SK-N-SH treated with all-trans-retinoic acid at 6 μM for 48 hours (cell line): Measurements from ENCODE around the gene HOXB4.

ENCODE experiments used
- ATAC-seq: fragments of 200-7000 bp; cut with Tn5 transposase; 3 replicates; pipeline ENCODE4 v1.9.1; 2020; ENCODE audit warnings: mild to moderate bottlenecking, moderate library complexity
- BACH2 ChIP-seq: fragments of 250-450 bp; sonication (Bioruptor Pico); IDR thresholded peaks from 2 replicates; pipeline ENCODE4 v1.9.0; 2021; ENCODE audit warnings: mild to moderate bottlenecking, borderline replicate concordance
- ESRRG ChIP-seq: fragments of 250-450 bp; sonication (Bioruptor Pico); IDR thresholded peaks from 2 replicates; pipeline ENCODE4 v1.6.1; 2021; ENCODE audit warnings: mild to moderate bottlenecking
- GLIS3 ChIP-seq: fragments of 250-450 bp; sonication (Bioruptor Pico); IDR thresholded peaks from 2 replicates; pipeline ENCODE4 v1.5.0; 2020; ENCODE audit warnings: mild to moderate bottlenecking, moderate library complexity
- ISL1 ChIP-seq: fragments of 250-450 bp; sonication (Bioruptor Pico); IDR thresholded peaks from 2 replicates; pipeline ENCODE4 v2.1.2; 2022; ENCODE audit warnings: mild to moderate bottlenecking, moderate library complexity
- OSR1 ChIP-seq: fragments of 250-450 bp; sonication (Bioruptor Pico); IDR thresholded peaks from 2 replicates; pipeline ENCODE4 v1.8.0; 2022; ENCODE audit warnings: moderate library complexity, mild to moderate bottlenecking, inconsistent platforms
- PPARA ChIP-seq: fragments of 250-450 bp; sonication (Bioruptor Pico); IDR thresholded peaks from 2 replicates; pipeline ENCODE4 v1.5.0; 2020; ENCODE audit warnings: mild to moderate bottlenecking, borderline replicate concordance
- SNAI2 ChIP-seq: fragments of 250-450 bp; sonication (Bioruptor Pico); IDR thresholded peaks from 2 replicates; pipeline ENCODE4 v1.5.0; 2020; ENCODE audit warnings: mild to moderate bottlenecking, moderate library complexity
- TCF4 ChIP-seq: fragments of 250-450 bp; sonication (Bioruptor Pico); IDR thresholded peaks from 2 replicates; pipeline ENCODE4 v1.8.0; 2021; ENCODE audit warnings: mild to moderate bottlenecking, moderate library complexity, borderline replicate concordance
- TOX ChIP-seq: fragments of 250-450 bp; sonication (Bioruptor Pico); IDR thresholded peaks from 2 replicates; pipeline ENCODE4 v1.8.0; 2021; ENCODE audit warnings: mild to moderate bottlenecking, moderate library complexity, borderline replicate concordance
- ZC3H10 ChIP-seq: fragments of 250-450 bp; sonication (Bioruptor Pico); IDR thresholded peaks from 2 replicates; pipeline ENCODE4 v1.5.1; 2021; ENCODE audit warnings: mild to moderate bottlenecking, moderate library complexity
- ZFP30 ChIP-seq: fragments of 450-650 bp; formaldehyde crosslinking; IDR thresholded peaks from 2 replicates; pipeline ENCODE4 v1.5.0; 2022; ENCODE audit warnings: mild to moderate bottlenecking, moderate library complexity
- ZNF565 ChIP-seq: fragments of 450-650 bp; formaldehyde crosslinking; conservative IDR thresholded peaks from 2 replicates; pipeline ENCODE4 v1.5.0; 2020; ENCODE audit warnings: low read depth, mild to moderate bottlenecking, moderate library complexity
- ZNF70 ChIP-seq: fragments of 450-650 bp; formaldehyde crosslinking; IDR thresholded peaks from 2 replicates; pipeline ENCODE4 v1.5.0; 2020; ENCODE audit warnings: mild to moderate bottlenecking, moderate library complexity
- ZNF8 ChIP-seq: fragments of 450-650 bp; formaldehyde crosslinking; IDR thresholded peaks from 2 replicates; pipeline ENCODE4 v1.5.0; 2020; ENCODE audit warnings: mild to moderate bottlenecking, moderate library complexity
- TF ChIP-seq, protein P1 (sequence below): fragments of 250-450 bp; sonication (Bioruptor Pico); IDR thresholded peaks from 2 replicates; pipeline ENCODE4 v1.5.1; 2020; ENCODE audit warnings: low read depth, mild to moderate bottlenecking, moderate library complexity
- TF ChIP-seq, protein P2 (sequence below): fragments of 250-450 bp; sonication (Bioruptor Pico); IDR thresholded peaks from 2 replicates; pipeline ENCODE4 v1.5.1; 2021; ENCODE audit warnings: mild to moderate bottlenecking, moderate library complexity
- TF ChIP-seq, protein P3 (sequence below): fragments of 250-450 bp; sonication (Bioruptor Pico); IDR thresholded peaks from 2 replicates; pipeline ENCODE4 v1.8.0; 2021; ENCODE audit warnings: low read depth, mild to moderate bottlenecking, moderate library complexity, borderline replicate concordance
- TF ChIP-seq, protein P4 (sequence below): fragments of 250-450 bp; sonication (Bioruptor Pico); IDR thresholded peaks from 2 replicates; pipeline ENCODE4 v1.8.0; 2020; ENCODE audit warnings: mild to moderate bottlenecking, moderate library complexity, borderline replicate concordance

The HOXB4 gene

DNA sequence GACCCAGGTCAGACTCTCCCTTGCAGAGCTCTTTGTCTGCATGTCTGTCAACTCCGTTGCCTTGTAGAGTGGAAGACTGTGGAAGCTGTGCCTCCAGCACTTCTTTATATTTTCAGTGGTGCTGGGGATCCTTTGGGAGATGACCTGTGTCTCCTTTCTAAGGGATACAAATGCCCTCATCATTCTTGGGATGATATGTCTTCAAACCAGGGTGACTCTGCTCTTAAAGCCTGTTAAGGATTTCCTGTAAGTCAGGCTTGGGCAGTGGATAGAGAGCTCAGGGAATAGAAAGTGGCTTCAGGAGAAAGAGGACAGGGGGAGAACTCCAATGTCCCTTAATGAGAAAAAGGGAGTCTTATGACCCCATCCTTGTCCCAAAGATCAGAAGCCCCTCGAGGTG is 10.4 kb upstream of the HOXB4 start (continued):
- TF ChIP-seq OSR1 (CRISPR knock-in tag) (no peak), GLIS3 (CRISPR knock-in tag) (no peak), ZNF8 (CRISPR knock-in tag) (no peak)
- TF ChIP-seq, protein P1, sequence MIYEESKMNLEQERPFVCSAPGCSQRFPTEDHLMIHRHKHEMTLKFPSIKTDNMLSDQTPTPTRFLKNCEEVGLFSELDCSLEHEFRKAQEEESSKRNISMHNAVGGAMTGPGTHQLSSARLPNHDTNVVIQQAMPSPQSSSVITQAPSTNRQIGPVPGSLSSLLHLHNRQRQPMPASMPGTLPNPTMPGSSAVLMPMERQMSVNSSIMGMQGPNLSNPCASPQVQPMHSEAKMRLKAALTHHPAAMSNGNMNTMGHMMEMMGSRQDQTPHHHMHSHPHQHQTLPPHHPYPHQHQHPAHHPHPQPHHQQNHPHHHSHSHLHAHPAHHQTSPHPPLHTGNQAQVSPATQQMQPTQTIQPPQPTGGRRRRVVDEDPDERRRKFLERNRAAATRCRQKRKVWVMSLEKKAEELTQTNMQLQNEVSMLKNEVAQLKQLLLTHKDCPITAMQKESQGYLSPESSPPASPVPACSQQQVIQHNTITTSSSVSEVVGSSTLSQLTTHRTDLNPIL (CRISPR knock-in tag): no peak
- TF ChIP-seq, all 23 proteins: peak for 0

DNA sequence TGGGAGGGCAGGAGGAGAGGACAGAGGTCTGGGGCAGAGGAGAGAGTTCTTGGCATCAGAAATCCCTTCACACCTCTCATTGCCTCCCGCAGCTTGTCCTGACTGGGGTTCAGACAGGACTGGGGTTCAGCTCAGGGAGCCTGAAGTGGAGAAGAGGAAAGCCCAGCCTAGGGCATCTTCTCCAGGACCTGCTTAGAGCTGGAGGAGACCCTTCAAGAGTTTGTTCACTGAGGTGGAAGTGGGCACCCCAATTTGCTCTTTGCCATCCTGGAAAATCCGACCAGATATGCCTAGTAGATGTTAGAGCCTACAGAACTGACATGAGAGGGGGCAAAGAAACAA is 9.9 kb upstream of the HOXB4 start:
- TF ChIP-seq ESRRG (CRISPR knock-in tag) (no peak), OSR1 (CRISPR knock-in tag) (no peak)

DNA sequence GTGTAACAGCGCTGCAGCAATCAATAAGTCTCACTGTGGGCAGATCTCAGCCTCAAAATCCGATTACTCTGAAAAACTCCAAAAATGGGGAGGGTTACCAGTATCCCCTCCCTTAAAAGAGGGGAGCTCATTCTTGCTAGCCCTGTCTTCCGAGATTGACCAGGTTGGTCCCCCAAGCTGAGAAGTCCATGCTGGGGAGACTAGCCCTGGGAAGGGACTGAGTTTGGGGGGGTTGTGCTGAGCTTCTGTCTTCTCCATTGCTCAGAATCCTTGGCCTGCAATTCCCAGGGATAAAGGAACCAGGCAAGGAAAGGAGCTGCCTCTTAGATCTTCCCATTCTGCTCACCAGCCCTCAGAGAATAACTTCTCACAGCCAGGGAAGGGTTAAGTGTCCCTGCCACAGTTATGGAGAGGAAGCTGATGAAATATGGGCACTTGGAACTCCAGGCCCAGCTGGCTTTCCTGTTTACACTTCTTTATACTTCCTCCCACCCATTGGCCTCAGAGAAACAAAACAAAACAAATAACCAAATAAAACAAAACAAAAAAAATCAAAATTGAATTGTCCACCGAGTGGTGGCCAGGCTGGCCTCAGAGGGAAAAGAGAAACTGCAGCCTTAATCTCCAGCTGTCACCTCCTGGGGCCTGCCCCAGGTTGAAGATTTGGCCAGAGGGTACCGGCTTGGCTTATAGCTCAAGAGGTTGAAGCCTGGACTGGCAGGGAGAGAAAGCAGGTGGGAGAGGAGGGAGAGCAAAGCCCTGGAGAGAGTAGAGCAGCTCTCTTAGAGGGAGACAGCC is 9.3 kb upstream of the HOXB4 start:
- no peak for ATAC-seq
- TF ChIP-seq ZNF70 (CRISPR knock-in tag) (no peak), ZC3H10 (CRISPR knock-in tag) (no peak), ZFP30 (CRISPR knock-in tag) (no peak), ZNF565 (CRISPR knock-in tag) (no peak), PPARA (no peak), GLIS3 (CRISPR knock-in tag) (no peak)
- TF ChIP-seq, protein P1 (CRISPR knock-in tag): no peak

More for the DNA sequence above, 9.9 kb upstream of the HOXB4 start:
- ATAC-seq: no peak

DNA sequence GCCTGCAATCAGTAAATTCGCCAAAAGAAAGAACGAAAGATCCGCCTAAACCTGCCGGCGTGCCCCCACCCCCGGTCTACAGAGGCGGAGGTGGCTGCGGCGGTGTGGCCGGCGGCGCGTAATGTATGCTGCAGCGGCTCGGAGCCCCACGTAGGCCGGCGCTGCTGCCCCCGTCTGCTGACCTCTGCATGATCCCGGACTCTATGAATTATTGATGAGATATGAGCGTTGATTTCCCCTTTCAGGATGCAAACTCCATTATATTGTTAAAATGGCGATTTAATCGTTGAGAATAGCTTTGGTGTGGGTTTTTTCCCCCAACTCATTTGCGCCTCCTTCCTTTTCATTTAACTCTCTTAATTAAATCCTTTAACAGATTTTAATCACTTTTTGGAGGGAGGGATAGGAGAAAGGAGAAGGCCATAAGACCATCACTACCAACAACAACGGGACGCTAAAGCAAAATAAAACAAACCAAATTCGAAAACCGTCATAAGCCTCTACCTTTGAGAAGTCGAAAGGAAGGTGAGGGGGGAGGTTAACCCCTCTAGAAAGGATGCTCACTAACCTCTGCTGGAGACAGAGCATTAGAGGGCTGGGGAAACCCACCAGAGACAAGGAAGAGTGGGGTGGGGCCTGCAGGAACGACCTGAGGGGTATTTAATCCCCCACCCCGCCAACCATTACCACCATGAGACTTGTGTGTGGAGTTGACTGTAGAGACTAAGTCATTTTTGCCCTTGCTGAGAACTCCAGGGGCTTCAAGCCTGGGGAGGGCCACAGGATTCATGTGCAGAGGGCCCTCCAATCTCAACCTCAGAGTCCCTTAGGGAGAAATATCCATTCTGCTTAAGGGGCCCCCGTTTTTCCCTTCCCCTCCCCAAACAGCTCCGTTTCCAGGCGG is 8.5 kb upstream of the HOXB4 start:
- no peak for ATAC-seq

DNA sequence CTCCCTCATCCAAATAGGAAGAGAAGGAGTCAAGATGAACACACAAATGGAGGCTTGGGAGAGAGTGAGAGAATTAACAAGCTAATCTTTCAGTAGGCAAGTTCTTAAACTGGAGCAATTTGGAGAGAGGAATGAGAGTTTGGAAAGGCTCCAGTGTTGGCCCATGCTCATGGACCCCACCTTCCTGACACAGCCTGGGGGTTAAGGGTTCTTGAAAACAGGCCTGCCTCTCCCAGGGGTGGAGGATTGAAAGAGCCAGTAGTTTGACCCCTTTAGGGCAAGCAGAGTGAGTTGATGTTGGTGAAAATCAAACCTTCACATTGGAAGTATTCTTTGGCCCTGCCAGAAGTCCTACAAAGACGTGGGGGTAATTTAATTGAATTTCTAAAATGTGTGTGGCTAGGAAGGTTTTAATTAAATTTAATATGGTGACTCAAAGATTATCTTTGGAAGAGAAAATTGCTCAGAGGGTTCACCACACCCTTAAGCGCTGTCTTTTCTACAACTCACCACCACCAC is 6.1 kb upstream of the HOXB4 start:
- ATAC-seq: no peak
- TF ChIP-seq PPARA: no peak
- TF ChIP-seq ZNF70 (CRISPR knock-in tag): no peak
- no peak for TF ChIP-seq BACH2 (CRISPR knock-in tag)
- TF ChIP-seq ISL1 (CRISPR knock-in tag): no peak
- TF ChIP-seq, protein P1 (CRISPR knock-in tag): no peak
- no peak for TF ChIP-seq ZC3H10 (CRISPR knock-in tag)
- TF ChIP-seq SNAI2 (CRISPR knock-in tag): no peak
- TF ChIP-seq, protein P2, sequence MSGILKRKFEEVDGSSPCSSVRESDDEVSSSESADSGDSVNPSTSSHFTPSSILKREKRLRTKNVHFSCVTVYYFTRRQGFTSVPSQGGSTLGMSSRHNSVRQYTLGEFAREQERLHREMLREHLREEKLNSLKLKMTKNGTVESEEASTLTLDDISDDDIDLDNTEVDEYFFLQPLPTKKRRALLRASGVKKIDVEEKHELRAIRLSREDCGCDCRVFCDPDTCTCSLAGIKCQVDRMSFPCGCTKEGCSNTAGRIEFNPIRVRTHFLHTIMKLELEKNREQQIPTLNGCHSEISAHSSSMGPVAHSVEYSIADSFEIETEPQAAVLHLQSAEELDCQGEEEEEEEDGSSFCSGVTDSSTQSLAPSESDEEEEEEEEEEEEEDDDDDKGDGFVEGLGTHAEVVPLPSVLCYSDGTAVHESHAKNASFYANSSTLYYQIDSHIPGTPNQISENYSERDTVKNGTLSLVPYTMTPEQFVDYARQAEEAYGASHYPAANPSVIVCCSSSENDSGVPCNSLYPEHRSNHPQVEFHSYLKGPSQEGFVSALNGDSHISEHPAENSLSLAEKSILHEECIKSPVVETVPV (CRISPR knock-in tag): no peak
- TF ChIP-seq, protein P3, sequence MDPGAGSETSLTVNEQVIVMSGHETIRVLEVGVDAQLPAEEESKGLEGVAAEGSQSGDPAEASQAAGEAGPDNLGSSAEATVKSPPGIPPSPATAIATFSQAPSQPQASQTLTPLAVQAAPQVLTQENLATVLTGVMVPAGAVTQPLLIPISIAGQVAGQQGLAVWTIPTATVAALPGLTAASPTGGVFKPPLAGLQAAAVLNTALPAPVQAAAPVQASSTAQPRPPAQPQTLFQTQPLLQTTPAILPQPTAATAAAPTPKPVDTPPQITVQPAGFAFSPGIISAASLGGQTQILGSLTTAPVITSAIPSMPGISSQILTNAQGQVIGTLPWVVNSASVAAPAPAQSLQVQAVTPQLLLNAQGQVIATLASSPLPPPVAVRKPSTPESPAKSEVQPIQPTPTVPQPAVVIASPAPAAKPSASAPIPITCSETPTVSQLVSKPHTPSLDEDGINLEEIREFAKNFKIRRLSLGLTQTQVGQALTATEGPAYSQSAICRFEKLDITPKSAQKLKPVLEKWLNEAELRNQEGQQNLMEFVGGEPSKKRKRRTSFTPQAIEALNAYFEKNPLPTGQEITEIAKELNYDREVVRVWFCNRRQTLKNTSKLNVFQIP: no peak

More for the DNA sequence above, 8.5 kb upstream of the HOXB4 start:
- TF ChIP-seq OSR1 (CRISPR knock-in tag): no peak
- TF ChIP-seq TOX: no peak
- TF ChIP-seq ISL1 (CRISPR knock-in tag): no peak
- TF ChIP-seq, protein P2 (CRISPR knock-in tag): no peak
- no peak for TF ChIP-seq ZNF565 (CRISPR knock-in tag)
- TF ChIP-seq ZFP30 (CRISPR knock-in tag): no peak
- TF ChIP-seq SNAI2 (CRISPR knock-in tag): no peak
- TF ChIP-seq ZC3H10 (CRISPR knock-in tag): no peak
- no peak for TF ChIP-seq ZNF8 (CRISPR knock-in tag)
- TF ChIP-seq, protein P4, sequence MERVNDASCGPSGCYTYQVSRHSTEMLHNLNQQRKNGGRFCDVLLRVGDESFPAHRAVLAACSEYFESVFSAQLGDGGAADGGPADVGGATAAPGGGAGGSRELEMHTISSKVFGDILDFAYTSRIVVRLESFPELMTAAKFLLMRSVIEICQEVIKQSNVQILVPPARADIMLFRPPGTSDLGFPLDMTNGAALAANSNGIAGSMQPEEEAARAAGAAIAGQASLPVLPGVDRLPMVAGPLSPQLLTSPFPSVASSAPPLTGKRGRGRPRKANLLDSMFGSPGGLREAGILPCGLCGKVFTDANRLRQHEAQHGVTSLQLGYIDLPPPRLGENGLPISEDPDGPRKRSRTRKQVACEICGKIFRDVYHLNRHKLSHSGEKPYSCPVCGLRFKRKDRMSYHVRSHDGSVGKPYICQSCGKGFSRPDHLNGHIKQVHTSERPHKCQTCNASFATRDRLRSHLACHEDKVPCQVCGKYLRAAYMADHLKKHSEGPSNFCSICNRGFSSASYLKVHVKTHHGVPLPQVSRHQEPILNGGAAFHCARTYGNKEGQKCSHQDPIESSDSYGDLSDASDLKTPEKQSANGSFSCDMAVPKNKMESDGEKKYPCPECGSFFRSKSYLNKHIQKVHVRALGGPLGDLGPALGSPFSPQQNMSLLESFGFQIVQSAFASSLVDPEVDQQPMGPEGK: no peak
- no peak for TF ChIP-seq PPARA
- TF ChIP-seq TCF4 (CRISPR knock-in tag): no peak
